H1 (cell line): ENCODE measurements around the gene WDR35. TPM values are rescaled to one million over a fixed set of nuclear protein-coding genes. Genes with fewer than 3 reads are reported as not detected.

Source experiments
- CTCF ChIA-PET: fragments of 300-600 bp; sonication (Branson Sonifier 250); formaldehyde crosslinking; loops from one replicate; lab custom pipeline; 2021; ENCODE audit not compliant: partially characterized antibody; lab: Charles Lee
- POLR2A ChIA-PET: fragments of 300-600 bp; sonication (Branson Sonifier 250); formaldehyde crosslinking; loops from one replicate; lab custom pipeline; 2021; ENCODE audit warnings: inconsistent platforms; ENCODE audit not compliant: partially characterized antibody; lab: Charles Lee
- DNase-seq, 2 experiments: peaks; one replicate each; pipeline versions ENCODE4 v3.0.0 to v3.0.0-alpha.2; 2010 to 2022; ENCODE audit warnings: low spot score in 2 of 2, low read depth in 1 of 2, mixed read lengths in 1 of 2
- FAIRE-seq: peaks from 2 replicates; lab custom pipeline; 2011; peaks lifted over from hg19 to GRCh38; lab: Jason Lieb, UNC
- H2AFZ ChIP-seq: 2 replicates; pipeline ENCODE4 v1.8.1; 2012; ENCODE audit warnings: low read length, inconsistent platforms
- H2AK5ac ChIP-seq: 2 replicates; pipeline ENCODE4 v1.6.1; 2013; ENCODE audit warnings: low read depth, low read length
- H2BK120ac ChIP-seq: replicated peaks from 2 replicates; pipeline ENCODE3; 2013; ENCODE audit warnings: low read depth, low read length, inconsistent platforms
- H2BK12ac ChIP-seq: 2 replicates; pipeline ENCODE4 v1.6.1; 2013; ENCODE audit warnings: low read depth, low read length
- H2BK15ac ChIP-seq: 2 replicates; pipeline ENCODE4 v1.6.1; 2013; ENCODE audit warnings: low read length
- H2BK20ac ChIP-seq: 2 replicates; pipeline ENCODE4 v1.6.1; 2013; ENCODE audit warnings: low read length
- H2BK5ac ChIP-seq: 2 replicates; pipeline ENCODE4 v1.6.1; 2013; ENCODE audit warnings: low read depth, low read length
- H3K14ac ChIP-seq: 2 replicates; pipeline ENCODE4 v1.6.1; 2013; ENCODE audit warnings: inconsistent platforms; ENCODE audit not compliant: insufficient read length
- H3K18ac ChIP-seq: 2 replicates; pipeline ENCODE4 v1.6.1; 2013; ENCODE audit warnings: low read length; ENCODE audit errors: extremely low read depth
- H3K23ac ChIP-seq: 2 replicates; pipeline ENCODE4 v1.6.1; 2013; ENCODE audit warnings: inconsistent platforms; ENCODE audit not compliant: insufficient read length
- H3K23me2 ChIP-seq: 2 replicates; pipeline ENCODE4 v1.6.1; 2013; ENCODE audit warnings: low read depth, low read length
- H3K27ac ChIP-seq: 2 replicates; pipeline ENCODE4 v1.6.1; 2011; ENCODE audit warnings: low read depth, low read length, inconsistent platforms
- H3K27me3 ChIP-seq, 4 experiments: replicated peaks in 1 of 4; 1 replicate in 1 of 4; 2 replicates in 3 of 4; pipeline versions ENCODE4 v1.6.1 to v1.8.1; 2011 to 2013; ENCODE audit warnings: low read length in 3 of 4, mild to moderate bottlenecking in 3 of 4, inconsistent platforms in 2 of 4, mixed read lengths in 2 of 4, moderate library complexity in 1 of 4; ENCODE audit not compliant: control insufficient read depth in 3 of 4, insufficient read depth in 3 of 4; ENCODE audit errors: extremely low read depth in 1 of 4
- H3K36me3 ChIP-seq, 4 experiments: 2 replicates each; pipeline versions ENCODE4 v1.6.1 to v1.8.1; 2011 to 2013; ENCODE audit warnings: mild to moderate bottlenecking in 4 of 4, low read length in 3 of 4, moderate library complexity in 2 of 4, control low read depth in 1 of 4, inconsistent platforms in 1 of 4; ENCODE audit not compliant: insufficient read depth in 4 of 4, control insufficient read depth in 2 of 4
- H3K4ac ChIP-seq: replicated peaks from 2 replicates; pipeline ENCODE3; 2013; ENCODE audit warnings: low read length, low read depth, mixed read lengths, inconsistent platforms; ENCODE audit not compliant: insufficient read length
- H3K4me1 ChIP-seq, 4 experiments: replicated peaks in 1 of 4; 1 replicate in 1 of 4; 2 replicates in 3 of 4; pipeline versions ENCODE4 v1.6.1 to v1.8.1; 2011 to 2013; ENCODE audit warnings: low read length in 3 of 4, inconsistent platforms in 2 of 4, mixed read lengths in 1 of 4; ENCODE audit not compliant: insufficient read depth in 4 of 4, control insufficient read depth in 3 of 4
- H3K4me2 ChIP-seq, 2 experiments: 2 replicates each; pipeline versions ENCODE4 v1.6.1 to v1.8.1; 2011 to 2013; ENCODE audit warnings: low read depth in 2 of 2, low read length in 2 of 2, control low read depth in 1 of 2, inconsistent platforms in 1 of 2, mild to moderate bottlenecking in 1 of 2; ENCODE audit not compliant: insufficient read depth in 1 of 2
- H3K4me3 ChIP-seq, 4 experiments: fragments of 200-600, 300-600 bp in 1 of 4; sonication (generic), shearing (Covaris generic), sonication (Bioruptor Twin) in 1 of 4; 2 replicates each; pipeline versions ENCODE4 v1.5.1 to v1.8.1; 2011 to 2016; ENCODE audit warnings: low read length in 4 of 4, low read depth in 3 of 4, control low read depth in 2 of 4, inconsistent platforms in 2 of 4, mild to moderate bottlenecking in 2 of 4, mixed read lengths in 1 of 4, moderate library complexity in 1 of 4; ENCODE audit not compliant: insufficient read depth in 2 of 4; ENCODE audit errors: extremely low read depth in 1 of 4
- H3K56ac ChIP-seq: replicated peaks from 2 replicates; pipeline ENCODE3; 2013; ENCODE audit warnings: low read depth, mild to moderate bottlenecking, mixed read lengths, low read length, inconsistent platforms; ENCODE audit not compliant: insufficient read length
- H3K79me1 ChIP-seq: 2 replicates; pipeline ENCODE4 v1.6.1; 2013; ENCODE audit warnings: low read depth, low read length, control low read depth
- H3K79me2 ChIP-seq, 2 experiments: 2 replicates each; pipeline versions ENCODE4 v1.6.1 to v1.8.1; 2012 to 2013; ENCODE audit warnings: low read length in 2 of 2, mild to moderate bottlenecking in 2 of 2, inconsistent platforms in 1 of 2; ENCODE audit not compliant: insufficient read depth in 2 of 2, control insufficient read depth in 1 of 2
- H3K9ac ChIP-seq, 4 experiments: replicated peaks in 1 of 4; 1 replicate in 1 of 4; 2 replicates in 3 of 4; pipeline versions ENCODE4 v1.6.1 to v1.8.1; 2011 to 2013; ENCODE audit warnings: low read depth in 3 of 4, low read length in 3 of 4, control low read depth in 2 of 4, mild to moderate bottlenecking in 2 of 4, moderate library complexity in 2 of 4, inconsistent platforms in 1 of 4; ENCODE audit errors: extremely low read depth in 1 of 4
- H3K9me3 ChIP-seq, 2 experiments: 2 replicates each; pipeline versions ENCODE4 v1.6.1 to v1.8.1; 2012 to 2013; ENCODE audit warnings: mild to moderate bottlenecking in 2 of 2, moderate library complexity in 2 of 2, control low read depth in 1 of 2, inconsistent platforms in 1 of 2, low read depth in 1 of 2, low read length in 1 of 2, mixed read lengths in 1 of 2; ENCODE audit not compliant: insufficient read depth in 2 of 2
- H4K20me1 ChIP-seq, 2 experiments: replicated peaks in 1 of 2; 2 replicates each; pipeline versions ENCODE3 to v1.8.1; 2011 to 2013; ENCODE audit warnings: inconsistent platforms in 2 of 2, low read length in 2 of 2, mild to moderate bottlenecking in 1 of 2; ENCODE audit not compliant: insufficient read depth in 2 of 2, control insufficient read depth in 1 of 2
- H4K5ac ChIP-seq: 2 replicates; pipeline ENCODE4 v1.6.1; 2013; ENCODE audit warnings: low read length, low read depth, mixed read lengths, inconsistent platforms; ENCODE audit not compliant: insufficient read length
- H4K8ac ChIP-seq: 2 replicates; pipeline ENCODE4 v1.8.0; 2013; ENCODE audit warnings: mild to moderate bottlenecking, moderate library complexity, low read length, inconsistent platforms; ENCODE audit not compliant: insufficient read depth; ENCODE audit errors: extremely low read depth
- H4K91ac ChIP-seq: replicated peaks from 2 replicates; pipeline ENCODE3; 2013; ENCODE audit warnings: low read length, mixed read lengths, inconsistent platforms; ENCODE audit not compliant: insufficient read length
- CREB1 ChIP-seq: IDR thresholded peaks from 2 replicates; pipeline ENCODE4 v1.6.1; 2012; ENCODE audit warnings: inconsistent platforms
- CTBP2 ChIP-seq: IDR thresholded peaks from 2 replicates; pipeline ENCODE4 v1.7.0; 2011; ENCODE audit warnings: borderline replicate concordance, mild to moderate bottlenecking, moderate library complexity, mixed read lengths, low read length; ENCODE audit not compliant: insufficient read depth, insufficient read length
- EZH2 ChIP-seq: fragments of 200-600 bp; sonication (generic); IDR thresholded peaks from 2 replicates; pipeline ENCODE4 v1.7.1; 2012; ENCODE audit warnings: low read depth, mild to moderate bottlenecking, moderate library complexity, low read length, inconsistent platforms; ENCODE audit not compliant: severe bottlenecking
- KDM1A ChIP-seq: fragments of 200-600, 300-600 bp; sonication (generic); IDR thresholded peaks from 2 replicates; pipeline ENCODE4 v1.7.1; 2016; ENCODE audit warnings: mild to moderate bottlenecking, low read length, borderline replicate concordance
- TCF12 ChIP-seq: IDR thresholded peaks from 2 replicates; pipeline ENCODE4 v1.6.1; 2011; ENCODE audit warnings: low read depth, mild to moderate bottlenecking, low read length
- WGBS, 2 experiments: shearing (Covaris generic) in 1 of 2; methylation state at CpG; one replicate each; pipeline versions ENCODE4 v1.1.6 to v1.1.7; 2013 to 2015; ENCODE audit warnings: low lambda C conversion rate in 2 of 2, mixed read lengths in 2 of 2, inconsistent platforms in 1 of 2, low coverage in 1 of 2, missing lambda C conversion rate in 1 of 2; ENCODE audit not compliant: insufficient replicate concordance in 2 of 2, insufficient coverage in 1 of 2, insufficient read length in 1 of 2; ENCODE audit errors: extremely low coverage in 1 of 2, missing lambda C conversion rate in 1 of 2; 5-methylcytosine and 5-hydroxymethylcytosine counted together
- polyA plus RNA-seq, 7 experiments: library from polyadenylated mRNA; depleted of rRNA in 3 of 7; stranded (reverse) in 5 of 7; unstranded in 2 of 7; fragments of >200 nt in 5 of 7; fragments of 200-250 nt in 2 of 7; gene quantifications; 1 replicate in 5 of 7; 2 replicates in 1 of 7; 4 replicates in 1 of 7; pipeline versions ENCODE4 v1.2.1 to v1.2.3, GENCODE V29; 2011 to 2013; ENCODE audit warnings: missing spikeins in 2 of 7, mixed read lengths in 2 of 7
- total RNA-seq: library from RNA; stranded (reverse); fragmentation: NEBNext Ultra II Directional; extraction: Animal tissue kit (Norgen Biotek cat#: 25700); gene quantifications from 2 replicates; pipeline ENCODE4 v1.2.1, GENCODE V29; 2021

WDR35 gene
- total and polyA plus RNA-seq, 2 of the 8 experiments (the other 6 are each of a cell fraction or from before 2014, with no cell fraction given), result 9.0 to 25.5 TPM

DNA sequence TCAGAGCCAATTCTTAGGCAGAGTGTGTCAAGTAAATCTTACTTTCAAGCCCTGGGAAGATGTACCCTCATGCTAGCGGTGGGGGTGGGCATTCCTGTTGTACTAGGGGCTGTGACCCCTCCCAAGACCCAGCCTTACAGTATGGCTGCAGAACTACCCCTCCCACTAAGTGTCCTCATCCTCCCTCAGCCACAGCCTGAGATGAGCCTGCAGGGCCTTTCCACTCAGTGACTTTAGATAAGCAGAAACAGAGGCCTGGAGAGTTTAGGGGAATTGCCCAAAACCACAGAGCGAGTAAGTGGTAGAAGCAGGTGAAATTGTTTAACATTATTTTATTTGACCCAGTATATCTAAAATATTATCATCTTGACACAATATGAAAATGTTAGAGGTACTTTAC lies 124.8 kb downstream of the WDR35 start:
- ChIA-PET POLR2A (no interaction called here), CTCF (interaction anchor here (0.5 to 4.8 kb wide), 14 partner anchors 9 to 504 kb away, joined by 3 to 33 read pairs (median 4); no protein-coding TSS in a partner anchor)
- H2AFZ ChIP-seq, result no peak overlapping the region
- no peak overlapping the region for H2BK120ac ChIP-seq
- H2BK15ac ChIP-seq, result no peak overlapping the region
- peaks cover 0 to 6% (median 2%) of the 10 kb centered on the region in 4 experiments; a peak in 3 of 7 replicates for H3K4me1 ChIP-seq
- no peak overlapping the region for H3K14ac ChIP-seq
- H3K79me1 ChIP-seq, result no peaks in the 10 kb centered on the region
- no peak for DNase-seq
- no peaks in the 10 kb centered on the region for H3K79me2 ChIP-seq
- H3K4me3 ChIP-seq, result no peak overlapping the region
- H3K9me3 ChIP-seq, result no peaks in the 10 kb centered on the region
- H3K27me3 ChIP-seq, result peaks cover 0 to 26% (median 24%) of the 10 kb centered on the region in 4 experiments; a peak in 6 of 7 replicates
- FAIRE-seq, result no peak
- H2BK12ac ChIP-seq, result no peak overlapping the region
- no peak overlapping the region for H2BK5ac ChIP-seq
- no peaks in the 10 kb centered on the region for H4K20me1 ChIP-seq
- no peak overlapping the region for H3K27ac ChIP-seq
- H2BK20ac ChIP-seq, result no peak overlapping the region
- peaks cover 6% of the 10 kb centered on the region; the same call in 1 of the 2 replicates for H3K23me2 ChIP-seq
- H3K4me2 ChIP-seq, result no peak overlapping the region
- no peak overlapping the region; the same call in 1 of the 2 replicates for H2AK5ac ChIP-seq
- no peak for TF ChIP-seq TCF12
- no peak for TF ChIP-seq EZH2
- TF ChIP-seq CTBP2, result no peak
- TF ChIP-seq KDM1A, result no peak
- no peak for TF ChIP-seq CREB1
- H4K91ac ChIP-seq, result no peak overlapping the region
- WGBS, 2 experiments, result 85% methylated on average over 2 of the region's 2 CpGs; no CpG with 5 or more reads in 1 of the 2 experiments
- H3K4ac ChIP-seq, result no peak overlapping the region
- no peak overlapping the region for H3K23ac ChIP-seq
- no peak overlapping the region for H4K8ac ChIP-seq
- no peak overlapping the region for H3K9ac ChIP-seq
- no peak overlapping the region for H4K5ac ChIP-seq
- H3K18ac ChIP-seq, result no peak overlapping the region
- no peak overlapping the region for H3K56ac ChIP-seq
- no peaks in the 10 kb centered on the region for H3K36me3 ChIP-seq
